Measurements from ENCODE around the gene PRR7.
"Not testable (repeated sequence)": the region's sequence is repeated elsewhere in the genome, so short reads cannot be mapped to it uniquely, and the experiment has no call there.

The PRR7 gene

DNA sequence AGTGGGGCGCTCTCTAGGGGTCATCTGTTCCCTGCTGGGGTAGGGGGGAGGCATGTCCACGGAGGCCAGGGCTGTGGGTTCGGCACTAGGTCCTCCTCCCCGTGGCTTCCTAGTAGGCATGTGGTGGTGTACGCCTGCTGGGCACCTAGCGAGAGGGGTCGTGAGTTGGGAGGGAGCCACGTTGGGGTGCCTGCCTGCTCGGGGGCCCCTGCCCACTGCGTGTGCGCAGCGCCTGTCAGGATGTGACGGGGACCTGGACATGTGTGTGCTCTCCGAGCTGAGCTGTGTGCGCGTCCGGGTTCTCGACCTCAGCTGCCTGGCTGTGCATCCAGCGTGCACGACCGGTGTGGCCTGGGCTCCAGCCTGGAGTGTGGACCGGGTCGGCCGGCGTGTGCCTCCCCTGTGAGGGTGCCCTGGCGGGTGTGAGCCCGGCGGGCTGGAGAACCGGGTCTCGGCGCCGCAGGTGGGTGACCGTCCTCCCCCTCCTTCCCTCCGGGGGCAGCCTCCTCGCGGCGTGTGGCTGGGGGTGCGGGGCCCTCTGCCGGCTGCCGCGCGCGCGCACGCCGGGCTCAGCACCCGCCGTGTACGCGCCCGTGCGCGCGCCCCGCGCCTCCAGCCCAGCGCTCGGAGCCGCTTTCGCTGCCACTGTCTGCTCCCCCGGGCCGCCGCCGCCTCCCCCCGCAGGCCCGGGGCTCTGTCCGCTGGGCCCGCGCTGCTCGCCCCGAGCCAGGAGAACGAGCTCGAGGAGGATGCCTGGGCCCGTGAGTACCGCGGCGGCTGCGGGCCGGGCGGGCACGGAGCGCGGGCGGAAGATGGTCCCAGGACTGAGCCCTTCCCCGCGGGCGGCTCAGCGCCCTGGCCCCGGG lies at the start of gene PRR7:
Gene PRR7 (plus strand): TSS at position 615 of the 866 bp plus-strand sequence. CDS start 8,254 bp downstream, outside the sequence.
- DNase-seq (ENCODE audit: low read depth in 2 of 2): peak in 1 of 2 donors; percentile 56

- no peak for DNase-seq (ENCODE audit: low read depth in 2 of 2)
Observed at GRCh38 chr5:177397875-177398390, 48.7 kb upstream of the PRR7 start.

- no peak for DNase-seq (ENCODE audit: low read depth in 2 of 2)
Observed at GRCh38 chr5:177399997-177400868, 46.4 kb upstream of the PRR7 start, which contains the start of gene PFN3. TSS of gene PFN3 (minus strand) at chr5:177400661. CDS start at chr5:177400576, 85 bp downstream.

DNA sequence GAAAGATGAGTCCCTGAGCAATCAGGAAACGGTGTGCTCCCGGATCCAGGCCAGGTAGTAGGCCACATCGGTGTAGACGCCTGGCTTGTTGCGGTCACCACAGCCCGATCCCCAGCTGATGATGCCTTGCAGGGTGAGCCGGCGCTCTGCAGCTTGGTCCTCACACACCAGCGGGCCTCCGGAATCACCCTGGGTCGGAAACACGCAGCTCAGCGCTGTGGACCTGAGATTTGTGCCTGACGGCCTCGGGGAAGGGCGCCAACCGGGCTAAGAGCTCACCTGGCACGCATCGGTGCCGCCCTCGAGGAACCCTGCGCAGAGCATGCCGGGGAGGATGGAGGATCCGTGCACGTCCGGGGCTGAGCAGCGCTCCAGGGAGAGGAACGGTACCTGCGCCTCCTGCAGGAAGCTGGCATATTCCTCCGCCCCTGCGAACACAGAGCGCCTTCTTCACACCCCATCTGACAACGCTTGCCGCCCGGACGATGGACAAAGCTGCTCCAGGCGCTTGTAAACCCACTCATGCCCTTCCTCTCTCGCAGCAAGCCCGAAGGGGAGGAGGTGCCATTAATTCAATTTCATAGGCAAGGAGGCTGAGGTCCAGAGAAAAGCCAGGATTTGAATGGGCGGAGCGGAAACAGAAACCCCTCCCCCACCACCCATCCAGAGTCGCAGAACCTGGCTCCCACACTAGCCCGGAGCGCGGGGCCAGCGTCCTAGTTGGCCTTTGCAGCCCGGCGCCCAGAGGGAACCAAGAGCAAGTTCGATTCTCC lies 44.2 kb upstream of the PRR7 start:
- peak; percentile 63 to 72 for DNase-seq (ENCODE audit: low read depth in 2 of 2)

DNA sequence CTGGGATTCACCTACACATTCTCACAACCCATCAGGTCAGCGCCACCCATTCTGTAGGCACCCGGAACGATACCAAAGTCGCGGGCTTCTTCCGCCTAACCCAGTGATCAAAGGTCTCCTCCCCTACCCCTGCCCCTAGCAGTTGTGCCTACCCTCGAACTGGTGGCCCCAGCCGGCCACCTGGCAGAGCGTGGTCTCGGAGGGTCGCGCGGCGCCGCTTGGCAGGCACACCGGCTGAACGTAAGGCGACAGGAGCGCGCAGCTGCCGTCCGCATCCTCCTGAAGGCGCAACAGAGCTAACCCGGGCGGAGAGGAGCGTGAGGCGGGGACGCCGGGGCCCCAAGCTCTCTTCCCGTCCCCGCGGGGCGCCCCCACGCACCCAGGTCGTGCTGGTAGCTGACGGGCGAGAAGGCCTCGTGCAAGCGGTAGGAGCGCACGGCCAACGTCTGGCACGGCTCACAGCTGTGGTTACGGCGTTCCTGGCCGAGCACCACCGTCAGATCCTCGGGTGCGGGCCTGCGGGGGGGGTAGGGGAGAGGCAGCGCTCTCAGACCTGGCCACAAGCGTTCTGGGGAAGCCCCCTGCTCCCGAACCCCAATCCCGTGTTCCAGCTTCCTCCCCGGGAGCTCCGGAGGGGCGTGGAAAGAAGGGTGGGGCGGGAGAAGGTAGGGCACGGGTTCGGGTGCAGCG lies 43.4 kb upstream of the PRR7 start:
- DNase-seq (ENCODE audit: low read depth in 2 of 2): peak; percentile 34 to 36

GRCh38 chr5:177403792-177404640 lies 42.6 kb upstream of the PRR7 start:
- DNase-seq (ENCODE audit: low read depth in 2 of 2): peak; percentile 80 to 86

- DNase-seq (ENCODE audit: low read depth in 2 of 2): no peak
Observed at GRCh38 chr5:177404641-177405179, 41.9 kb upstream of the PRR7 start.

- no peak for DNase-seq (ENCODE audit: low read depth in 2 of 2)
Observed at GRCh38 chr5:177405312-177405711, 41.3 kb upstream of the PRR7 start.

- DNase-seq (ENCODE audit: low read depth in 2 of 2): no peak
Observed at GRCh38 chr5:177405805-177406204, 40.8 kb upstream of the PRR7 start.

DNA sequence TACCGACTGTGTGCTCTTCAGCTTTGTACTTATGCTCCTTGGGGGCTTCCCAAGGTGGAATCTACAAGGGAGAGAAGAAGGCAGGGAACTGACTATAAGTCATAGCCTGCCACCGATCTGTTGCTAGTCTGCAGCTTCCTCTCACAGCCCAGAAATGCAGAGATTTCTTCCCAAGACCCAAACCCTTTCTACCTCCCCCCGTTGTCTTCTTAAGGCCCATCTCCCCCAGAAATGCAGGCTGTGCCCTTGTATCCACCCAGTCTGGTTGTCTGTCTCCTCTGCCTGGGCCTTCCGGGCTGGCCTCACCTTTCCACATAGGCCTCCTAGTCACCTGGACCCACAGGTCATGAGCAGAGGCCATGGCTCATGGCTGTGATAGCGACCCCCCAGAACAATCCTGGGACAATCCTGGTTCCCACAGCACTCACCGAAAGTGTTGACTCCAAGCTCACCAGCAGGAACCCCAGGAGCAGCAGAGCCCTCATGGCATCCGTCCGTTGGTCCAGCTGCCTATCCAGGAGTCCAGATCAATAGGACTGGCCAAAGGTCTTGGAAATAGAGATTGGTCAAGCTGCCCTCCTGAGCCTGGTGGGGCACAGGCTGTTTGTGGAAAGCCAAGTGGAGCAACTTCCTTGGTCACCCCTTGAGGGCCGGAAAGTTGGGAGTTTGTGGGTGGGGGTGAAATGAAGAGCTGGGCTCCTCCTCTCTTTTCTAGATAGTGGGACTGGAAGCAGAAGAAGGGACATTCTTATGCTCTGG lies 37.4 kb upstream of the PRR7 start, which contains the start of gene F12:
Gene F12 (minus strand): TSS at position 522 of the 759 bp plus-strand sequence. CDS start 37 bp downstream, at position 485.
- no peak for DNase-seq (ENCODE audit: low read depth in 2 of 2)

GRCh38 chr5:177410575-177410974 lies 36.0 kb upstream of the PRR7 start:
- no peak for DNase-seq (ENCODE audit: low read depth in 2 of 2)

DNA sequence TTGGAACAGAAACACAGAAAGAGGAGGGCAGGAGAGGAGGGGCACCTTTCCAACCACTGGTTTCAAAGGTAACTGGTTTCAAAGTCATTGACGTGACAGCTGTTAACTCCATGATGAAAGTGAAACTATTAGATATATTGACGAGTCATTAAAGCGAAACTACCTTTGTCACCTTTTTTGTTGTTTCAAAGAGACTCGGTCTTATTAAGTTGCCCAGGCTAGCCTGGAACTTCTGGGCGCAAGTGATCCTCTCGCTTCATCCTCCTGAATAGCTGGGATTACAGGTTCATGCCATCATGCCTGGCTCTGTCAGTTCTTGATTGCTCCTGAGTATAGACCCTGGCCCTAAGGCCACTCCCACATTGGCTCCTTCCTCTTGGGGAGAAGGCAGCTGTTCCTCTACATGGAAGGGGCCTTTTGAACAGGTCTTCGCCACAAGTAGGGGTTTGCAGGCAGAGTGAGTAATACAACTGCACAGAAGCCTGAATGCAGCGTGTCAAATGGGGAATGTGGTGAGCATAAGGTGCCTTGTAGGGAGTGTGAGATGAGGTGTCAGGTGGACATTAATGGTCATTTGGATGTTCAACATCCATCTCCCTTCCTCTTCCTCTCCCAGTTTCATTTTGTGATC lies 33.9 kb upstream of the PRR7 start:
- no peak for DNase-seq (ENCODE audit: low read depth in 2 of 2)

DNA sequence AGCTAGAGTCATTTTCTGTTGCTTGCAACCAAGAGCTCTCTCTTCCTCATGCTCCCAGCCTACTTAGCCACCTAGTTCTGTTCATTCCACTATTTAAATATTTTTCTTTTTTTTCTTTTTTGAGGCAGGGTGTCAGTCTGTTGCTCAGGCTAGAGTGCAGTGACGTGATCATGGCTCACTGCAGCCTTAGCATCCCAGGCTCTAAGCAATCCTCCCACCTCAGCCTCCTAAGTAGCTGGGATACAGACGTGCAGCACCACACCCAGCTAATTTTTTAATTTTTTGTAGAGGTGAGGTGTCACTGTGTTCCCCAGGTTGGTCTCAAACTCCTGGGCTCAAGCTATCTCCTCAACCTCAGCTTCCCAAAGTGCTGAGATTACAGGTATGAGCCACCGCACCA lies 32.1 kb upstream of the PRR7 start:
- no peak for DNase-seq (ENCODE audit: low read depth in 2 of 2)

DNA sequence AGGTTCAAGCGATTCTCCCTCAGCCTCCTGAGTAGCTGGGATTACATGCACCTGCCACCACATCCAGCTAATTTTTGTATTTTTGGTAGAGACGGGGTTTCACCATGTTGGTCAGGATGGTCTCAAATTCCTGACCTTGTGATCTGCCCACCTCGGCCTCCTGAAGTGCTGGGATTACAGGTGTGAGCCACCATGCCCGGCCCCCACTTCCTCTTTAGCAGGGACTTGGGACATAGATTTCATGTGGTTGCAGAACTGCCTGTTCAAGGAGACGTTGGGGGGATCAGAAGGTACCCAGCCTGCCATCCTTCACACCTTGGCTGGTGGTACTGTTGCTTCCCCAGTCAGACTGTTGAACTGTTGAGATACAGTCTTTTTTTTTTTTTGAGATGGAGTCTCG lies 29.5 kb upstream of the PRR7 start:
- not testable (repeated sequence) for DNase-seq (ENCODE audit: low read depth in 2 of 2)

DNA sequence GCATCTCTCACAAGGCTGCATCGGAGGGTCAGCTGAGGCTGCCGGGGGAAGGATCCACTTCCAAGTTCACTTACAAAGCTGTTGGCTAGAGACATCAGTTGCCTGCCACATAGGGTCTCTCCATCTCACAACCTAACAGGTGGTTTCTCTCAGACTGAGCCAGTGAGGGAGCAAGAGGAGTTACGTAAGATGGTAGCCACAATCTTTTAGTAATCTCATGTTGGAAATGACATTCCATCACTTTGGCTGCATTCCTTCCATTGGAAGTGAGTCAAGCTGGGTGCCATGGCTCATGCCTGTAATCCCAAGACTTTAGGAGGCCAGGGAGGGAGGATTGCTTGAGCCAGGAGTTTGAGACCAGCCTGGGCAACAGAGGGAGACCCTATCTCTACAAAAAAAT lies 27.6 kb upstream of the PRR7 start:
- no peak for DNase-seq (ENCODE audit: low read depth in 2 of 2)

GRCh38 chr5:177420472-177420871 lies 26.1 kb upstream of the PRR7 start:
- not testable (repeated sequence) for DNase-seq (ENCODE audit: low read depth in 2 of 2)

DNA sequence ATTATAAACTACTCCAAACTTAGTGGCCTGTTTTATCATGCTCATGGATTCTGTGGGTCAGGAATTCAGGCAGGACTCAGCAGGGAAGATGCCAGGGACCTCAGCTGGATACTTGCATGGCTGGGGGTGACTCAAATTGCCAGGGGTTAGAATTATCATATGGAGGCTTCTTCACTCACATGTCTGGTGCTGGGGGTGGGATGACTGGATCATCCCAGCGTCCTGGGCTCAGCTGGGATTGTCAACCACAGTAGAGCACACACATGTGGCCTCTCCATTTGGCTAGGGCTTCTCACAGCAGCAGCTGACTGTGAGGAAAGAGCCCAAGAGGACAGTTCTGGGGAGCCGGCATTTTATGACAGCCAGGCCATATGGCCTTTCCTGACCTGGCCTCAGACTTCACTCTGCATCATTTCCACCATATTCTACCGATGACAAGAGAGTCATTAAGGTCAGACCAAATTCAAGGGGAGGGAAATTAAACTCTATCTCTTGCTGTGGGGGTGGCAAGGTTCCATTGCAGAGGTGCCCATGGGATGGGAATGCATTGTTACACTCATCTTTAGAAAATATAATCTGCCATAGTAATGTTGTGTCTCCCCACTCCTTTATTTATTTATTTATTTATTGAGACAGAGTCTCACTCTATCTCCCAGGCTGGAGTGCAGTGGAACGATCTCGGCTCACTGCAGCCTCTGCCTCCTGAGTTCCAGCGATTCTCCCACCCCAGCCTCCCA lies 25.4 kb upstream of the PRR7 start:
- no peak for DNase-seq (ENCODE audit: low read depth in 2 of 2)

DNA sequence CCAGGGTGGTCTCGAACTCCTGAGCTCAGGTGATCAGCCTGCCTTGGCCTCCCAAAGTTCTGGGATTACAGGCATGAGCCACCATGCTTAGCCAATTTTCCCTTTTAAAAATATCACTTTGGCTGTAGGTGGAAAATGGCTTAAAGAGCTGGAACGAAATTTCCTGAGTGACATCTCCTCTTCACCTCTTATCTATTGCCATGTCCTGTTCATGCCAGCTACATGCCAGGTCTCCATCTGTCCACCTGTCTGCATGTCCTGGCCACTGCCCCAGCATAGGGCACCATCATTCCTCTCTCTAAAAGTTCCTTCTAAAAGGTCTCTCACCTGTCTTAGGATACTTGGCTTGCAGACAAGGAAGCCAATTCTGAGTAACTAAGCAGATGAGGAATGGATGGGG lies 22.9 kb upstream of the PRR7 start:
- DNase-seq (ENCODE audit: low read depth in 2 of 2): no peak
